NCI-H1417 (cell line): ENCODE measurements around the gene FHIP2A.
"Not testable (repeated sequence)": the region's sequence is repeated elsewhere in the genome, so short reads cannot be mapped to it uniquely, and the experiment has no call there.

Source experiments
- DNase-seq, 3 experiments: peaks; one replicate each; lab custom pipeline; 2025; lab: John Stamatoyannopoulos, UW

Gene FHIP2A, protein sequence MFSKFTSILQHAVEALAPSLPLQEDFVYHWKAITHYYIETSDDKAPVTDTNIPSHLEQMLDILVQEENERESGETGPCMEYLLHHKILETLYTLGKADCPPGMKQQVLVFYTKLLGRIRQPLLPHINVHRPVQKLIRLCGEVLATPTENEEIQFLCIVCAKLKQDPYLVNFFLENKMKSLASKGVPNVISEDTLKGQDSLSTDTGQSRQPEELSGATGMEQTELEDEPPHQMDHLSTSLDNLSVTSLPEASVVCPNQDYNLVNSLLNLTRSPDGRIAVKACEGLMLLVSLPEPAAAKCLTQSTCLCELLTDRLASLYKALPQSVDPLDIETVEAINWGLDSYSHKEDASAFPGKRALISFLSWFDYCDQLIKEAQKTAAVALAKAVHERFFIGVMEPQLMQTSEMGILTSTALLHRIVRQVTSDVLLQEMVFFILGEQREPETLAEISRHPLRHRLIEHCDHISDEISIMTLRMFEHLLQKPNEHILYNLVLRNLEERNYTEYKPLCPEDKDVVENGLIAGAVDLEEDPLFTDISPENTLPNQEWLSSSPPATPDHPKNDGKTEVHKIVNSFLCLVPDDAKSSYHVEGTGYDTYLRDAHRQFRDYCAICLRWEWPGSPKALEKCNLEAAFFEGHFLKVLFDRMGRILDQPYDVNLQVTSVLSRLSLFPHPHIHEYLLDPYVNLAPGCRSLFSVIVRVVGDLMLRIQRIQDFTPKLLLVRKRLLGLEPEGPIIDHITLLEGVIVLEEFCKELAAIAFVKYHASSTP

DNA sequence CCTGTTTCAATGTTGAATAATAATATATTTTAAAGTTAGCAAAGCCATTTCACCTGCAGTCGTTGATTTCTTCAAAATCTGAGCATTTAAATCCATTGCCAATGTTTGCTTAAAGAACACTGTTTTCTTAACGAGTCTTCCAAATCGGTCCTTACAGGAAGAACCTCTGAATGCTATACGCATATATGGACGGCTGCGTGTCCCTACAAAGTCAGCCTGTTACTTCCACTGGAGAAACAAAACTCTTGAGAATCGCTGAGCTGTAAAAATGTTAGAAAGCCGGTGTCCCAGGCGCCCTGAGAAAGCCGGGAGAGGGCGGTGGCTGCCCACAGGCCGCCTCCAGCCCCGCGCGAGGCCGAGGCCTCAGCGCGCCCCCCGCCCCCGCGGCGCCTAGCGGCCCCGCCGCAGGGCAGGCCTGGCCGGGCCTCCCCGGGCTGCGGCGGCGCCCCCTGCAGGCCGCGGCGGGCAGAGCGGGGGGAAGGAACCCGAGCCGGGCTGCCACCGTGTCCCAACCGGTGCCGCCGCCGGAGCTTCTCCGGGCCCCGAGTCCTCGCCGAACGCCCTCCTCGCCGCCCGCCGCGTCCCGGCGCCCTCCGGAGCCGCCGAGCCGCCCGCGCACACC lies at the start of gene FHIP2A:
Gene FHIP2A (plus strand): TSS at position 488 of the 622 bp plus-strand sequence. CDS start 299 bp downstream, outside the sequence.
- DNase-seq: peak; percentile 68 to 78 (median 74)

DNA sequence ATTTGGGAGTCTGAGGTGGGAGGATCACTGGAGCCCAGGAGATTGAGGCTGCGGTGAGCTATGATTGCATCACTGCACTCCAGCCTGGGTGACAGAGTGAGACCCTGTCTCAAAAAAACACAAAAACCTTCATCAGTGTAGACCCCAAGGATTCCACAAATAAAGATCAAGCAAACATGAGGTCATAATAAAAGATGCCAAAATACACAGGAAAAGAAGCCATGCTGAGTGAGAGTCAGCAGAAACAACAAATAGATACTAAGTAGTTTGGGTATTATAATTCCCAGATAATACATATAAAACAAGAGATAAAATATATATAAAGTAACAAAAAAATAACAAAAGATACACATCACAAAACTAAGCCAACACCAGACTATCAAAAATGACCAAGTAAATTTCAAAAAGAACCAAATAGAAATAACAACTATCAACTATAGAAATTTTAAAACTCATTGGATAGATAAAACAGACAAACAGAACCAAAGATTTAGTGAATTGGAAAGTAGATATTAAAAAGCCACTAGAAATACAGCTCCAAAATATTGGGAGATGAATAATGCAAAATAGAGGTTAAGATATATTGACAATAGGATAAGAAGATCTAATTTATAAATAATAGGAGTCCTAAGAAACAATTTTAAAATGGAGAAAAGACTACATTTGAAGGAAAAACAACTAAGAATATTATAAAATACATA lies 48.9 kb upstream of the FHIP2A start:
- DNase-seq: no peak

DNA sequence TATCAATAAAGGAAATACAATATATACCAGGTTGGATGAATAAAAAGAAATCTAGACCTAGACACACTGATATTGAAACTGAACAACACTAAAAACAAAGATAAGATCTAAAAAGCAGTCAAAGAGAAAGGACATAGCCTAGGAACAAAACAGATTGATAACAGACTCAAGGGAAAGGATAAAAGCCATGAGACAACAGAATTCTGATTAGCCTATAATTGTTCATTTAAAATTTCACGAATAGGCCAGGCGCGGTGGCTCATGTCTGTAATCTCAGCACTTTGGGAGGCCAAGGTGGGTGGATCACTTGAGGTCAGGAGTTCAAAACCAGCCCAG lies 48.4 kb upstream of the FHIP2A start:
- no peak for DNase-seq

DNA sequence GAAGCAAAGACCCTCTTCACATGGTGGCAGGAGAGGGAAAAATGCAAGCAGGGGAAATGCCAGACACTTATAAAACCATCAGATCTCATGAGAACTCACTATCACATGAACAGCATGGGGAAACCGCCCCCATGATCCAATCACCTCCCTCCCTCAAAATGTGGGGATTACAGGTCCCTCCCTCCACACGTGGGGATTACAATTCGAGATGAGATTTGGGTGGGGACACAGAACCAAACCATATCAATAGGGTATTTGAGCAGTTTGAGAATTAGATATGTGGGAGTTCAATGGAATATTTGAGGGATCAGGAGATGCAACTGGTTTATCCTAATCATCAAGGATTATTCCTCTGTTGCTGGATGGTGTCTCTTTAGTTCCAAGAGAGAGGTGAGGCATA lies 46.5 kb upstream of the FHIP2A start:
- DNase-seq: not testable (repeated sequence)

DNA sequence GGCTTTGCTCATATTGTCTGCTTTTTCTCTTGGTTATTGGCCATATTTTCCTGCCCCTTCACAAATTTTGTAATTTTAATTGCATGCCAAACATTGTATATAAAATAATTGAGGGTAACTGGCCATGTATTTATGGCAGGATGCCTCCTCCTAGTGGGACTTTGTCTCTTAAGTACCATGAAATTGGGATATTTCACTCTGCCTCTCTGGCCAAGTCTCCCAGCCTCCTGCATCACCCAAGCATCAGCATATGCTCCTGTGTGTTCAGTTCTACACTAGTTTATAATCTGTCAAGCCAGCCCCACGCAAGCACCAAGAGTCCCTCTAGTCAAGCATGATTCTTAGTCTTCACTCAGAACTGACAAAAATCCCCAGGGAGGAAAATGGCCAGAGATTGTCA lies 44.2 kb upstream of the FHIP2A start:
- DNase-seq: no peak

DNA sequence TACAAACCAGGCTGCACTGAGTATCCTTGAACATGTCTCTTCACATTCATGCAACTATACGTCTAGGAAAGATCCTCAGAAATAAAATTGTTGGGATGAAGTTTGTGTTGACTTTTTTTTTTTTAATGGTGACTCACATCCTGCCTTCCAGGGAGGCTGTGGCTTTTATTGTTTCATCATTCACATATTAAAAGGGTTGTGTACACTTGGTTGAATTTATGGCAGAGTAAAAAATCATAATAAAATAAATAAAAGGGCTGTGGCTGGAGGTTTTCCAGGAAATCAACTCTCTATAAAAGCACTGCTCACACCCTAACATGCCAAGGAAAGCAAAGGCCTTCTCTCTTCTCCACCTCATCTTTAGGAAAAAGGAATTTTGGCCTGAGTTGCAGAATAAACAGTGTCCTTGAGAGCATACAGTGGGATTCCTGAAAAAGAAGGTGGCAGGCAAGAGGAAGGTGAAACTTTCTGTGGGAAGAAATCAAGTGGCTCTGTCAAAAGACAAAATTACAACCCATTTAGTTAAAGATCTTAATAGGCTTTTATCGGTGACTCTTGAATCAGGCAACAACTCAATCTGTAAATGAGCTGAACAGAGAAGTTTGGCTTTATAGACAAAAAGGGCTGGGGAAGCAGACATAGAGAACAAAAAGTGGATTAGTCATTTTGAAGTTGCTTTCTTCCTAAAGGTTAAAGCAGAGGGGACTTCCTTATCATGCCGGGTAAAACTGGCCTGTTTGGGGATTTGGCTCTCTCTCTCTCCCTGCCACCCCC lies 41.6 kb upstream of the FHIP2A start:
- DNase-seq: peak in 1 of 3 experiments; percentile 22

DNA sequence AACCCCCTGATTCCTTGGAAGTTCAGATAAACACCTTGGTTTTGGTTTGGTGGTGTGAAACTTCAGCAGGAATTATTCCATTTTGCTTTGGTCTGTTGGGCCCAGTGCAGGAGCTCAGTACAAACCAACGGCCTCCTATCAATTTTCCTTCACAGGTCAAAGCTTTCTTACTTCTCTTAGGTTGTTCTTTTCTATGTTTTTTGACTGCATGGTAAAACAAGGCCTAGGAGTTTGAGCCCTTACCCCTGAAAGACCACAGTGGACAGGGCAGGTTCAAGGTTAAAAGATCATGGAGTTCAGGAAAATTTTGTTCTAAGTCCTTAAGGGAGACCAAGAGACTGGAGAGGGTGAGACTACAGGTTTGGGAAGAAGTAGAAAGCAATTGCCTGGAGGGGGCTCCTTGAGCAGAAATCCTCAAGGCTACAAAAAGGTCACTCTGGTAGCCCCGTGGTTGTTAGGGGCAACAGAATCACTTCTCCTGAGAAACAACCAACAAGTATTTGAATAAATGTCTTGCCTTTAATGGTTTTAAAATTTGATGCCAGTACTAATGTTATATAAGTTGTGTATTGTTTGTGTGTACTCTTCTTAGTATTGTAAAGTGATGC lies 40.9 kb upstream of the FHIP2A start:
- no peak for DNase-seq

DNA sequence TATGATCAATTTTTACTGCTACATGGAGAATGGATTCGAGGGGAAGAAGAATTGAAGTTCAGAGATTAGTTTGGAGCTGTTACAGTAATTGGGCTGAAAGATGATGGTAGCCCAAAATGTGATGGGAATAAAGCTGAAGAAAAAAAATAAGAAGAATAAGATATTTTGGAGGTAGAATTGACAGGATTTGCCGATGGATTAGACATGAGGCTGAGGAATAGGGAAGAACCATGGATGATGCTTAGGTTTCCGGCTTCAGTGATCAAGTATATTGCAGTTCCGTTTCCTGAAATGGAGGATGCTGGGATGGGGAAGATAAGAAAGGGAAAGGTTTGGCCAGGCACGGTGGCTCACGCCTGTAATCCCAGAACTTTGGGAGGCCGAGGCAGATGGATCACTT lies 38.9 kb upstream of the FHIP2A start:
- no peak for DNase-seq

DNA sequence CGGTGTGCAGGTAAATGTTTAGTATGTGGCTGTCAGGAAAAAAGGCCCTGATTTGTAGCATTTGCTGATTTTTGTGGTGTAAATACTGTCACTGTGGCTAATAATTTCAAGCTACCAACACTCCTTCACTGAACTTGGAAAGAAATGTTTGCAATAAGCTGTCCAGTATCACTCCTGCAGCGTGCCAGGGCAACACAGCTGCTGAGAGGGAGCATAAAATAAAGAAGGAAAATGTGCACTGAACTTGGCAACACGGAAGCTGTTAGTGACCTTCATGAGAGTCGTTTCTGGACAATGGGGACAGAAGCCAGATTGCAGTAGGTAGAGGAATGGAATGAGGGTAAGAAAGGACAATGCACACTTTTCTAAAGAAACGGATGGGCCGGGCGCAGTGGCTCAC lies 37.9 kb upstream of the FHIP2A start:
- DNase-seq: no peak

DNA sequence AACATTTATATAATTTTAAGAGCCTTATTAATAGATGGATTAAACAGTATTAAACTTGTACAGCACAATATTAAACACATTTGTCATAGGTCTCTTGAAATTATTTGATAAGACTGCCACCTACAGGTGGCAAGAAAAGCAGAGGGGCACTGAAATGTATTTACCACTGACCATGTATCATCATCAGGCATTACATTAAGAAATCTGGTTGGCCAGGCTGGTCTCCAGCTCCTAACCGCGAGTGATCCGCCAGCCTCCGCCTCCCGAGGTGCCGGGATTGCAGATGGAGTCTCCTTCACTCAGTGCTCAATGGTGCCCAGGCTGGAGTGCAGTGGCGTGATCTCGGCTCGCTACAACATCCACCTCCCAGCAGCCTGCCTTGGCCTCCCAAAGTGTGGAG lies 35.1 kb upstream of the FHIP2A start:
- peak in 2 of 3 experiments; percentile 24 to 39 for DNase-seq

DNA sequence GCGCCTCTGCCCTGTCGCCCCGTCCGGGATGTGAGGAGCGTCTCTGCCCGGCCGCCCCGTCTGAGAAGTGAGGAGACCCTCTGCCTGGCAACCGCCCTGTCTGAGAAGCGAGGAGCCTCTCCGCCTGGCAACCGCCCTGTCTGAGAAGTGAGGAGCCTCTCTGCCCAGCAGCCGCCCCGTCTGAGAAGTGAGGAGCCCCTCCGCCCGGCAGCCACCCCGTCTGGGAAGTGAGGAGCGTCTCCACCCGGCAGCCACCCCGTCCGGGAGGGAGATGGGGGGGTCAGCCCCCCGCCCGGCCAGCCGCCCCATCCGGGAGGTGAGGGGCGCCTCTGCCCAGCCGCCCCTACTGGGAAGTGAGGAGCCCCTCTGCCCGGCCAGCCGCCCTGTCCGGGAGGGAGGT lies 34.4 kb upstream of the FHIP2A start:
- DNase-seq: not testable (repeated sequence)

DNA sequence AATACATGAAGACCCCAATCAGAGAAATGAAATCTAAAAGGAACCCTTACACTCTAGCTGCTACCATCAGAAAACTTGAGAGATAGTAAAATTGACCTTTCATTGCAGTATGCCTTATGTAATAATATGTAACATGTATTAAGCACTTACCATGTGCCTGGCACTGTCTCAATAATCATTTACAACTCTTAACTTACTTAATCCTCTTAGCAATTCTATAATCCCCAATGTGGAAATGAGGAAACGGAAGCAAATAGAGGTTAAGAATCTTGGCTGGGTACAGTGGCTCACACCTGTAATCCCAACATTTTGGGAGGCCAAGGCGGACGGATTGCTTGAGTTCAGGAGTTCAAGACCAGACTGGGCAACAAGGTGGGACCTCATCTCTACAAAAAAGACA lies 29.8 kb upstream of the FHIP2A start:
- DNase-seq: no peak

DNA sequence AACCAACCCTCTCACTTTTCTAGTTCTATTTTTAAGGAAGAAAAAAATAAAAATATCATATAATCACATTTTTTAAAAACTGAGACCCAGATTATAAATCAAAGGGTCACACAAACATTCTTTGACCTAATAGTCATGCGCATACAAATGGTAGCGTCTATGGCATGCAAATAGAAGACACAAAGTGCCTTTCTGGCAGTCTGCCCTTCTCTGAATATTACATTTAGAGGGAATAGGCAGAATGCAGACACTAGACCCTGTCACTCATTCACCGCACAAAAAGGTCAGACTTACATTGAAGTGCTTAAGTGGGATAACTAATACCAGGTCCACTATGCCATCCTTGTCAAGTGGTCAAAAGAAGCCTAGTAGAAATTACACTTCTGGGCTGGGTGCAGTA lies 26.5 kb upstream of the FHIP2A start:
- peak in 2 of 3 experiments; percentile 5 to 22 for DNase-seq

DNA sequence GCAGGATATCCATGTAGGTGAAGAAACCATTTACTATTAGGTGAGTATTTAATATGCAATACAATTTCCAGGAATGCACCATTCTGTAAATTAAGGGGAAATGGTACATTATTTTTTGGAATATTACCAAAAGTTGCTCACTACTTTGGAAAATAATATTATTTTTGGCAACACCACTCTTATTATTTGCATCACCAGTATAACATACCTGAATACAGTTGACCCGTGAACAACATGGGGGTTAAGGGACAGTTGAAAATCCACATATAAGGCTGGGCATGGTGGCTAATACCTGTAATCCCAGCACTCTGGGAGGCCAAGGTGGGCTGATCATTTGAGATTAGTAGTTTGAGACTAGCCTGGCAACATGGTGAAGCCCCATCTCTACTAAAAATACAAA lies 21.2 kb upstream of the FHIP2A start:
- no peak for DNase-seq

DNA sequence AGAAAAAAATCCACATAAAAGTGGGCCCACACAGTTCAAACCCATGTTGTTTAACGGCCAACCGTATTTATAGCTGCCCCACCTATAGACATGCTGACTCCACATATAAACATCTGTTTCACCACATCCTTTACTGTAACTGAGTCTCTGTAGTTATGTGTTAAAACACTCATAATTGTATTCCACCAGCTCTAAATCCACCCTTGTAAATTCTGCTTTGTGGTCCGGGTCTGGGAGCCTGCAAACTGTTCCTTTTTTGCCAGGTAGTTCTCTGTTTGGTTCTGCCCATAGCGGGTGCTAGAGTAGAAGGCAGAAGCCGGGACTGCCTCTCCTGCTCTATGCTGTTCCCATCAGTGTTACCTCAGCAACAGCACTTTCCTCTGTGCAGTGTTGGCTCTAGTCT lies 20.2 kb upstream of the FHIP2A start:
- DNase-seq: no peak

DNA sequence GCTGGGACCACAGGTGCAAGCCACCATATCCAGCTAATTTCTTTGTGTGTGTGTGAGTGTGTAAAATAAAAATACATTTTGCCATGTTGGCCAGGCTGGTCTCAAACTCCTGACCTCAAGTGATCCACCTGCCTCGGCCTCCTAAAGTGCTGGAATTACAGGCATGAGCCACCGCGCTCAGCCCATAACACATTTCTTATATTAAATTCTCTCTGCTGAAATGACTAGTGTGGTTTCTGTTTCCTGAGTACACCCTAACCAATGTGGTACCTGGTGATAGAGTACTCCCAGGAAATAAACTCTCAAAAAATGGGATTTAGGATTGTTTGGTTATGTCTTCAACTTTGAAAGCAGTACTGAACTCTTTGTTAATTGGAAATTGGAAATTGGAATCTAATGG lies 19.4 kb upstream of the FHIP2A start:
- no peak for DNase-seq

DNA sequence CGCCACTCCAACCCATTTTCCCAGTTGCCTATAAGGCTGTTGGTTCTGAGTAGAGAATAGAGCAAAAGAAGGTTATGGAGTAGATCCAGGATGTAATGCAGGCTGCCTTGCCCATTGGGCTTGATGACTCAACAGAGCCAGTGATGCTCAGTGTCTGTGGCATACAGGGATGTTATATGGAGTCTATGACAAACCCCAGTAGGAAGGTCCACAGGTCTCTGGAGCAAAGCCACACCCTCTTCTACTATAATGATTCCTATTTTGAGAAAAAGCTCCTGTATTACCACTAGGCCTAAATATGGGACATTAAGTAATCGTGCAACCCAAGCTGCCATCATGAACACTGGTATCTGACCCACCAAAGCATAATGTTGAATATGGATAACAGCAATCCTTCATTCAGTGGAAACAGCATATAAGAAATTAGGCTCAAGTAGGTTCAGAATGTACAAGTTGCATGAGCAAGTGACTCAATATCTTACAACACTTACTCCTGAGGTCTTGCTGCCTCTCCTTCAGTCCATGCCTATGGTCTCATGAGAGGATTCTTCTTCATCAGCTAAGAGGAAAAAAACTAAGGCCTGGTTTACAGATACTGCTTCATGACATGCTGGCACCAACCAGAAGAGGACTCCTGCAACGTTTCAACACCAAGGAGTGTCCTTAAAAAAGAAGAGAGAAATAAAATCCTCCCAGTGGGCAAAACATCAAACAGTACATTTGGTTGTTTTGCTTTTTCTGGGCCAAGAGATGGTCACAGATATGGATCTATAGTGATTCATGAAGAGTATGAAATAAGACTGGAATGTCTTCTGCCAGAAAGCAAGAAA lies 14.8 kb upstream of the FHIP2A start:
- DNase-seq: no peak

DNA sequence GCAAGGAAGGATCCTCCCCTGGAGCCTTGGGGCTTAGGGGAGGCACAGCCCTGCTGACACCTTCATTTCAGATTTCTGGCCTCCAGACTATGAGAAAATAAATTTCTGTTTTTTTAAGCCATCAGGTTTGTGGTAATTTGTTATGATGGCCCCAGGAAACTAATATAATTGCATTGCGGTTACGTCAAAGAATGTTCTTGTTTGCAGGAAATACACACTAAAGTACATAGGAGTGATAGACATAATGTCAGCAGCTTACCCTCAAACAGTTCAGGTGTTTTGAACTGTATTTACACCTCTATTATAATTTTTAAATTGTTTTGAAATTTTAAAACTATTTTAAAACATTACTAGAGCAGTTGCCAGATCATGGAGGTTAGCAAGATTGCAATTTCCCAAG lies 12.6 kb upstream of the FHIP2A start:
- no peak for DNase-seq

DNA sequence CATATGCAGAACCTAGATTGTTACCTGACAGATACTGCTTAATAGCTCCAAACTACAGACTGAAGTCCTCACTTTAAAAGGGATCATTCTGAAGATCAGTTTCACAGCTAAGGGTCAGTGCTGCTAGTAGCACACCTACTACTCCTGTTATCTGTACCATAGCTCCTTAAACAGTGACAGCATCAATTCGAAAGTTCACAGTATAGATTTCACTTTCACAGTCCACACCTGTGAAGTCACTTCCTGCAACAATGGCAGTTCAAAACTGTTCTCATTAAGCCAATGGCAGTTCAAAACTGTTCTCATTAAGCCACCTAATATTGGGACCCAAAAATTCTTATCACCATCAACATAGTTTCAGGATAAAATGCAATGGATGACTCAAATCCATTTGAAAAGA lies 10.7 kb upstream of the FHIP2A start:
- DNase-seq: no peak

DNA sequence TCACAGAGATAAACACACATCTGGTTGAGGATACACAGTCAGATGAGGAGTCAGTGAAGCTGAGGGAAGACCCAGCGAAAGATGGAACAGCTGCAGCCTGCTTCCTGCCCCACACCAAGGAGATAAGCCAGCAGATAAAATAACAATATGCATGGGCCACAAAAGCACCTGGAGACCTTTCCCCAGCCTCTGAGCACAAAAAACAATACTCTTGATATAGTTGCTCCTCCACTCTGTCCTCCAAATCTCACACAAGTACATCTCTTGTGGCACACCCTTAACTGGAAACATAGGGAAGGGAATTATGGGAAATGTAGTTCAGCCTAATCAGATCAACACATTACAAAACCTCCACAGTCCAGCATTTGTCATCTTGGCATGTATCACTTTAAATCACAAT lies 9.7 kb upstream of the FHIP2A start:
- DNase-seq: no peak
